HepG2 (cell line): ENCODE results near the gene STYX. TPM values are rescaled to one million over a fixed set of nuclear protein-coding genes. Genes with fewer than 3 reads are reported as not detected.

Experiments used
- CBFB ChIP-seq: sonication (generic); formaldehyde crosslinking; IDR thresholded peaks from 2 replicates; pipeline ENCODE4 v1.4.0; 2020; ENCODE audit warnings: missing genetic modification reagents
- DMAP1 ChIP-seq: IDR thresholded peaks from 2 replicates; pipeline ENCODE4 v1.6.1; 2016
- JARID2 ChIP-seq: sonication (generic); formaldehyde crosslinking; IDR thresholded peaks from 2 replicates; pipeline ENCODE4 v1.8.1; 2023; ENCODE audit warnings: missing genetic modification reagents, inconsistent platforms; ENCODE audit not compliant: insufficient replicate concordance
- JUND ChIP-seq: sonication (generic); formaldehyde crosslinking; IDR thresholded peaks from 2 replicates; pipeline ENCODE4 v1.8.0; 2022; ENCODE audit warnings: mild to moderate bottlenecking, missing genetic modification reagents
- KLF13 ChIP-seq: sonication (generic); formaldehyde crosslinking; IDR thresholded peaks from 2 replicates; pipeline ENCODE4 v1.4.0; 2020; ENCODE audit warnings: mild to moderate bottlenecking, missing genetic modification reagents
- MAFG ChIP-seq: sonication (generic); formaldehyde crosslinking; IDR thresholded peaks from 2 replicates; pipeline ENCODE4 v1.5.1; 2020; ENCODE audit warnings: mild to moderate bottlenecking, missing genetic modification reagents
- NFYB ChIP-seq: sonication (generic); formaldehyde crosslinking; IDR thresholded peaks from 2 replicates; pipeline ENCODE4 v1.4.0; 2020; ENCODE audit warnings: missing genetic modification reagents
- SMYD3 ChIP-seq: sonication (generic); formaldehyde crosslinking; IDR thresholded peaks from 2 replicates; pipeline ENCODE4 v1.8.1; 2023; ENCODE audit warnings: mild to moderate bottlenecking, missing genetic modification reagents
- SP140L ChIP-seq: sonication (generic); formaldehyde crosslinking; IDR thresholded peaks from 2 replicates; pipeline ENCODE4 v1.4.0; 2020; ENCODE audit warnings: missing genetic modification reagents, borderline replicate concordance
- TBX2 ChIP-seq: sonication (generic); formaldehyde crosslinking; IDR thresholded peaks from 2 replicates; pipeline ENCODE4 v1.5.0; 2020; ENCODE audit warnings: missing genetic modification reagents, mild to moderate bottlenecking, borderline replicate concordance
- THYN1 ChIP-seq: sonication (generic); formaldehyde crosslinking; IDR thresholded peaks from 2 replicates; pipeline ENCODE4 v1.8.1; 2023; ENCODE audit warnings: low read depth, mild to moderate bottlenecking, moderate library complexity, missing genetic modification reagents, borderline replicate concordance
- ZNF24 ChIP-seq: fragments of 450-650 bp; IDR thresholded peaks from 2 replicates; pipeline ENCODE4 v1.6.1; 2017; ENCODE audit warnings: antibody characterized with exemption, mild to moderate bottlenecking
- ZNF251 ChIP-seq: sonication (generic); formaldehyde crosslinking; IDR thresholded peaks from 2 replicates; pipeline ENCODE4 v1.9.0; 2021; ENCODE audit warnings: mild to moderate bottlenecking, missing genetic modification reagents
- ZNF460 ChIP-seq: sonication (generic); formaldehyde crosslinking; IDR thresholded peaks from 2 replicates; pipeline ENCODE4 v1.5.1; 2020; ENCODE audit warnings: missing genetic modification reagents, mild to moderate bottlenecking, borderline replicate concordance
- ZNF724P ChIP-seq: sonication (generic); formaldehyde crosslinking; IDR thresholded peaks from 2 replicates; pipeline ENCODE4 v1.8.0; 2022; ENCODE audit warnings: missing genetic modification reagents, borderline replicate concordance
- polyA plus RNA-seq, 8 experiments: library from polyadenylated mRNA; depleted of rRNA in 3 of 8; stranded (reverse) in 7 of 8; unstranded in 1 of 8; fragments of >200 nt; fragmentation: Illumina TruSeq in 4 of 8; extraction: Trizol in 4 of 8; gene quantifications; 2 replicates each; pipeline versions ENCODE4 v1.2.1 to v1.2.3, GENCODE V29; 2011 to 2016; ENCODE audit warnings: low read depth in 4 of 8, missing spikeins in 1 of 8, mixed read lengths in 1 of 8; ENCODE audit not compliant: insufficient read depth in 1 of 8
- total RNA-seq, 5 experiments: library from RNA; depleted of rRNA; stranded (reverse); fragments of >200 nt; fragmentation: Illumina TruSeq; extraction: Trizol; gene quantifications; 2 replicates each; pipeline ENCODE4 v1.2.3, GENCODE V29; 2016; ENCODE audit warnings: low read depth in 1 of 5
- TF ChIP-seq, protein P1 (sequence below): sonication (generic); formaldehyde crosslinking; IDR thresholded peaks from 2 replicates; pipeline ENCODE4 v1.8.1; 2023; ENCODE audit warnings: mild to moderate bottlenecking, missing genetic modification reagents
- TF ChIP-seq, protein P2 (sequence below): sonication (generic); IDR thresholded peaks from 2 replicates; pipeline ENCODE4 v1.6.1; 2016; ENCODE audit warnings: low read depth, borderline replicate concordance
- TF ChIP-seq, protein P3 (sequence below): IDR thresholded peaks from 2 replicates; pipeline ENCODE4 v1.6.1; 2016; ENCODE audit warnings: low read depth, control low read depth
- TF ChIP-seq, protein P4 (sequence below): sonication (generic); formaldehyde crosslinking; IDR thresholded peaks from 2 replicates; pipeline ENCODE4 v1.4.0; 2020; ENCODE audit warnings: missing genetic modification reagents
- TF ChIP-seq, protein P5 (sequence below), 2 experiments: sonication (generic) in 1 of 2; formaldehyde crosslinking in 1 of 2; IDR thresholded peaks; 2 replicates each; pipeline versions ENCODE4 v1.4.0 to v1.6.1; 2018 to 2020; ENCODE audit warnings: missing genetic modification reagents in 2 of 2, borderline replicate concordance in 1 of 2, low read depth in 1 of 2, mild to moderate bottlenecking in 1 of 2, missing biosample characterization in 1 of 2

The STYX gene
- total and polyA plus RNA-seq, 2 of the 13 experiments (the other 11 are each of a cell fraction or from before 2014, with no cell fraction given), result 6.6 to 10.9 TPM

DNA sequence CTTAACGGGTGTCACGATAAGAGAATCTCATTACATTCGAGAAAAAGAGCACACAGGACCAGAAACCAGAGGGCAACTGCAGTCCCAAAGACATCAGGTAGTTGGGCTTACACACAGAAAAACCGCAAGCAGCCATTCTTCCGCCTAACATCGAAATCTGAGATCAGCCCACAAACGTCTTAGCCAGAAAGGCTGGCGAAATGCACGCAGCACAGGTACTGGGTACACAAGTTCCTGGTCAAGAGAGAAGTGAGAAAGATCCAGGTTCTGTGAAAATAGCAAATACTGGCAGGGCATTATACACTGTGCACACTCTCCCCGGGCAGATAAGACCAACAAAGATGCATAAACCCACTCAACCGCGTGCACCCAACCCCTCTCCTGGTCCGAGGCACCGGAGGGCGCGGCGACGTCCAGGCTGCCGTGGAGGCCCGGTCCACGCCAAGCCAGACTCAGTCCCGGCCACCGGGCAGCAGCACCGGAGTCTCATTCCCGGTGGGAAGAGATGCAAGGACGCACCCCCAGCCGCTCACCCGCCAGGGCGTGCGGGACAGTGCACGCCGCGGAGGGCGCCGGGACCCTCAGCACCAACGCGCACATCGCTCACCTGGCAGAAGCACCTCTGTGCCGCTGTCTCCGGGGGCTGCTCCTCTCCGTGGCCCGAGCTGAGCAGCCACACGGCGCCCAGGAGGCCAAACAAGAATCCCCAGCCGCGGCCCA is 35.0 kb upstream of the STYX start (continued):
- TF ChIP-seq ZNF24 (no peak), ZNF460 (CRISPR knock-in tag) (no peak), SMYD3 (0 out of 2 replicates have a peak, but pooled peaks have one; percentile 8), DMAP1 (CRISPR knock-in tag) (peak; percentile 27; the same call in 1 of the 2 replicates), ZNF251 (no peak; the same call in 1 of the 2 replicates), TBX2 (CRISPR knock-in tag) (peak; percentile 73), KLF13 (CRISPR knock-in tag) (no peak), MAFG (CRISPR knock-in tag) (no peak), CBFB (CRISPR knock-in tag) (peak; percentile 16; the same call in 1 of the 2 replicates), ZNF724P (peak; percentile 80; the same call in 1 of the 2 replicates), NFYB (CRISPR knock-in tag) (no peak), SP140L (CRISPR knock-in tag) (no peak), JUND (no peak), THYN1 (CRISPR knock-in tag) (no peak), JARID2 (CRISPR knock-in tag) (no peak)
- TF ChIP-seq, protein P1, sequence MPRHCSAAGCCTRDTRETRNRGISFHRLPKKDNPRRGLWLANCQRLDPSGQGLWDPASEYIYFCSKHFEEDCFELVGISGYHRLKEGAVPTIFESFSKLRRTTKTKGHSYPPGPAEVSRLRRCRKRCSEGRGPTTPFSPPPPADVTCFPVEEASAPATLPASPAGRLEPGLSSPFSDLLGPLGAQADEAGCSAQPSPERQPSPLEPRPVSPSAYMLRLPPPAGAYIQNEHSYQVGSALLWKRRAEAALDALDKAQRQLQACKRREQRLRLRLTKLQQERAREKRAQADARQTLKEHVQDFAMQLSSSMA (CRISPR knock-in tag), result 0 out of 2 replicates have a peak, but pooled peaks have one; percentile 28
- TF ChIP-seq, protein P2, sequence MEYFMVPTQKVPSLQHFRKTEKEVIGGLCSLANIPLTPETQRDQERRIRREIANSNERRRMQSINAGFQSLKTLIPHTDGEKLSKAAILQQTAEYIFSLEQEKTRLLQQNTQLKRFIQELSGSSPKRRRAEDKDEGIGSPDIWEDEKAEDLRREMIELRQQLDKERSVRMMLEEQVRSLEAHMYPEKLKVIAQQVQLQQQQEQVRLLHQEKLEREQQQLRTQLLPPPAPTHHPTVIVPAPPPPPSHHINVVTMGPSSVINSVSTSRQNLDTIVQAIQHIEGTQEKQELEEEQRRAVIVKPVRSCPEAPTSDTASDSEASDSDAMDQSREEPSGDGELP, result no peak
- TF ChIP-seq, protein P3, sequence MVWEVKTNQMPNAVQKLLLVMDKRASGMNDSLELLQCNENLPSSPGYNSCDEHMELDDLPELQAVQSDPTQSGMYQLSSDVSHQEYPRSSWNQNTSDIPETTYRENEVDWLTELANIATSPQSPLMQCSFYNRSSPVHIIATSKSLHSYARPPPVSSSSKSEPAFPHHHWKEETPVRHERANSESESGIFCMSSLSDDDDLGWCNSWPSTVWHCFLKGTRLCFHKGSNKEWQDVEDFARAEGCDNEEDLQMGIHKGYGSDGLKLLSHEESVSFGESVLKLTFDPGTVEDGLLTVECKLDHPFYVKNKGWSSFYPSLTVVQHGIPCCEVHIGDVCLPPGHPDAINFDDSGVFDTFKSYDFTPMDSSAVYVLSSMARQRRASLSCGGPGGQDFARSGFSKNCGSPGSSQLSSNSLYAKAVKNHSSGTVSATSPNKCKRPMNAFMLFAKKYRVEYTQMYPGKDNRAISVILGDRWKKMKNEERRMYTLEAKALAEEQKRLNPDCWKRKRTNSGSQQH (CRISPR knock-in tag), result 0 out of 2 replicates have a peak, but pooled peaks have one; percentile 30
- TF ChIP-seq, protein P4, sequence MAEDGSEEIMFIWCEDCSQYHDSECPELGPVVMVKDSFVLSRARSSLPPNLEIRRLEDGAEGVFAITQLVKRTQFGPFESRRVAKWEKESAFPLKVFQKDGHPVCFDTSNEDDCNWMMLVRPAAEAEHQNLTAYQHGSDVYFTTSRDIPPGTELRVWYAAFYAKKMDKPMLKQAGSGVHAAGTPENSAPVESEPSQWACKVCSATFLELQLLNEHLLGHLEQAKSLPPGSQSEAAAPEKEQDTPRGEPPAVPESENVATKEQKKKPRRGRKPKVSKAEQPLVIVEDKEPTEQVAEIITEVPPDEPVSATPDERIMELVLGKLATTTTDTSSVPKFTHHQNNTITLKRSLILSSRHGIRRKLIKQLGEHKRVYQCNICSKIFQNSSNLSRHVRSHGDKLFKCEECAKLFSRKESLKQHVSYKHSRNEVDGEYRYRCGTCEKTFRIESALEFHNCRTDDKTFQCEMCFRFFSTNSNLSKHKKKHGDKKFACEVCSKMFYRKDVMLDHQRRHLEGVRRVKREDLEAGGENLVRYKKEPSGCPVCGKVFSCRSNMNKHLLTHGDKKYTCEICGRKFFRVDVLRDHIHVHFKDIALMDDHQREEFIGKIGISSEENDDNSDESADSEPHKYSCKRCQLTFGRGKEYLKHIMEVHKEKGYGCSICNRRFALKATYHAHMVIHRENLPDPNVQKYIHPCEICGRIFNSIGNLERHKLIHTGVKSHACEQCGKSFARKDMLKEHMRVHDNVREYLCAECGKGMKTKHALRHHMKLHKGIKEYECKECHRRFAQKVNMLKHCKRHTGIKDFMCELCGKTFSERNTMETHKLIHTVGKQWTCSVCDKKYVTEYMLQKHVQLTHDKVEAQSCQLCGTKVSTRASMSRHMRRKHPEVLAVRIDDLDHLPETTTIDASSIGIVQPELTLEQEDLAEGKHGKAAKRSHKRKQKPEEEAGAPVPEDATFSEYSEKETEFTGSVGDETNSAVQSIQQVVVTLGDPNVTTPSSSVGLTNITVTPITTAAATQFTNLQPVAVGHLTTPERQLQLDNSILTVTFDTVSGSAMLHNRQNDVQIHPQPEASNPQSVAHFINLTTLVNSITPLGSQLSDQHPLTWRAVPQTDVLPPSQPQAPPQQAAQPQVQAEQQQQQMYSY (CRISPR knock-in tag), result no peak
- TF ChIP-seq, protein P5, sequence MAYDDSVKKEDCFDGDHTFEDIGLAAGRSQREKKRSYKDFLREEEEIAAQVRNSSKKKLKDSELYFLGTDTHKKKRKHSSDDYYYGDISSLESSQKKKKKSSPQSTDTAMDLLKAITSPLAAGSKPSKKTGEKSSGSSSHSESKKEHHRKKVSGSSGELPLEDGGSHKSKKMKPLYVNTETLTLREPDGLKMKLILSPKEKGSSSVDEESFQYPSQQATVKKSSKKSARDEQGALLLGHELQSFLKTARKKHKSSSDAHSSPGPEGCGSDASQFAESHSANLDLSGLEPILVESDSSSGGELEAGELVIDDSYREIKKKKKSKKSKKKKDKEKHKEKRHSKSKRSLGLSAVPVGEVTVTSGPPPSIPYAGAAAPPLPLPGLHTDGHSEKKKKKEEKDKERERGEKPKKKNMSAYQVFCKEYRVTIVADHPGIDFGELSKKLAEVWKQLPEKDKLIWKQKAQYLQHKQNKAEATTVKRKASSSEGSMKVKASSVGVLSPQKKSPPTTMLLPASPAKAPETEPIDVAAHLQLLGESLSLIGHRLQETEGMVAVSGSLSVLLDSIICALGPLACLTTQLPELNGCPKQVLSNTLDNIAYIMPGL (CRISPR knock-in tag; IDR thresholded peaks at IDR 0.05; ENCODE audit: borderline replicate concordance in 1 of 2, low read depth in 1 of 2), result peak in 1 of 2 experiments; percentile 78; a peak in 2 of 4 replicates
